IMR-90 (cell line): ENCODE data around the gene FAM120A. TPM values are rescaled to one million over a fixed set of nuclear protein-coding genes. Genes with fewer than 3 reads are reported as not detected.

Source experiments
- ATAC-seq: fragments of 200-7000 bp; cut with Tn5 transposase; 2 replicates; pipeline ENCODE4 v1.9.1; 2020; ENCODE audit warnings: low read depth, mild to moderate bottlenecking, moderate library complexity
- BruUV-seq: library from RNA; stranded (reverse); fragments of 400-500 nt; replicated peaks from 2 replicates; lab custom pipeline; 2021; lab: Mats Ljungman, UMichigan
- CTCF ChIA-PET: fragments of 300-600 bp; formaldehyde crosslinking; extraction: SDS; loops from one replicate; lab custom pipeline; 2021; ENCODE audit warnings: antibody characterized with exemption; lab: Yijun Ruan, JAX
- POLR2A ChIA-PET: fragments of 300-600 bp; sonication (Branson Sonifier 250); formaldehyde crosslinking; loops from one replicate; lab custom pipeline; 2022; ENCODE audit warnings: antibody characterized with exemption; ENCODE audit not compliant: unreplicated experiment; lab: Charles Lee
- DNase-seq: peaks from one replicate; pipeline ENCODE4 v3.0.0; 2013
- H2AFZ ChIP-seq: replicated peaks from 2 replicates; pipeline ENCODE3; 2013; ENCODE audit warnings: low read length, mild to moderate bottlenecking; ENCODE audit not compliant: poor library complexity
- H2AK5ac ChIP-seq: 2 replicates; pipeline ENCODE4 v1.6.1; 2013; ENCODE audit warnings: low read depth, low read length, inconsistent platforms
- H2AK9ac ChIP-seq: replicated peaks from 2 replicates; pipeline ENCODE3; 2013; ENCODE audit warnings: mild to moderate bottlenecking, low read depth, low read length, moderate library complexity; ENCODE audit not compliant: poor library complexity
- H2BK120ac ChIP-seq: 2 replicates; pipeline ENCODE4 v1.6.1; 2013; ENCODE audit warnings: low read depth, low read length, inconsistent platforms
- H2BK15ac ChIP-seq: 3 replicates; pipeline ENCODE4 v1.6.1; 2013; ENCODE audit warnings: low read depth, low read length, inconsistent platforms
- H2BK20ac ChIP-seq: 2 replicates; pipeline ENCODE4 v1.6.1; 2013; ENCODE audit warnings: low read depth, mild to moderate bottlenecking, inconsistent platforms, low read length, moderate library complexity
- H2BK5ac ChIP-seq: 2 replicates; pipeline ENCODE4 v1.6.1; 2013; ENCODE audit warnings: mild to moderate bottlenecking, low read depth, low read length, inconsistent platforms; ENCODE audit not compliant: poor library complexity, severe bottlenecking
- H3K14ac ChIP-seq: replicated peaks from 2 replicates; pipeline ENCODE4 v1.6.1; 2013; ENCODE audit warnings: low read depth, low read length, inconsistent platforms
- H3K18ac ChIP-seq: 2 replicates; pipeline ENCODE4 v1.6.1; 2013; ENCODE audit warnings: low read depth, low read length, control low read depth
- H3K23ac ChIP-seq: 2 replicates; pipeline ENCODE4 v1.6.1; 2013; ENCODE audit warnings: low read depth, low read length, inconsistent platforms
- H3K27ac ChIP-seq: 2 replicates; pipeline ENCODE4 v1.5.1; 2013; ENCODE audit warnings: mild to moderate bottlenecking, control low read depth, low read length; ENCODE audit not compliant: insufficient read depth
- H3K27me3 ChIP-seq: 2 replicates; pipeline ENCODE4 v1.6.1; 2013; ENCODE audit warnings: low read length; ENCODE audit not compliant: control insufficient read depth, insufficient read depth
- H3K36me3 ChIP-seq: 2 replicates; pipeline ENCODE4 v1.6.1; 2013; ENCODE audit warnings: low read length, mixed read lengths; ENCODE audit not compliant: control insufficient read depth, insufficient read depth
- H3K4ac ChIP-seq: 2 replicates; pipeline ENCODE4 v1.6.1; 2013; ENCODE audit warnings: low read depth, low read length, inconsistent platforms
- H3K4me1 ChIP-seq: 2 replicates; pipeline ENCODE4 v1.6.1; 2013; ENCODE audit warnings: low read length, mixed read lengths; ENCODE audit not compliant: control insufficient read depth, insufficient read depth
- H3K4me2 ChIP-seq: 2 replicates; pipeline ENCODE4 v1.6.1; 2013; ENCODE audit warnings: low read depth, mild to moderate bottlenecking, control low read depth, low read length, moderate library complexity
- H3K4me3 ChIP-seq: 2 replicates; pipeline ENCODE4 v1.5.1; 2013; ENCODE audit warnings: low read depth, mild to moderate bottlenecking, control low read depth, low read length, moderate library complexity; ENCODE audit not compliant: insufficient read depth
- H3K56ac ChIP-seq: 2 replicates; pipeline ENCODE4 v1.6.1; 2013; ENCODE audit warnings: low read length, inconsistent platforms; ENCODE audit not compliant: insufficient read depth; ENCODE audit errors: extremely low read depth
- H3K79me1 ChIP-seq, 2 experiments: 2 replicates each; pipeline ENCODE4 v1.6.1; 2013; ENCODE audit warnings: low read length in 2 of 2, inconsistent platforms in 1 of 2, low read depth in 1 of 2
- H3K9ac ChIP-seq: 2 replicates; pipeline ENCODE4 v1.6.1; 2013; ENCODE audit warnings: low read depth, low read length, control low read depth
- H3K9me1 ChIP-seq: 2 replicates; pipeline ENCODE4 v1.6.1; 2013; ENCODE audit warnings: low read length, inconsistent platforms; ENCODE audit not compliant: insufficient read depth
- H3K9me3 ChIP-seq: 2 replicates; pipeline ENCODE4 v1.6.1; 2013; ENCODE audit warnings: low read length; ENCODE audit not compliant: control insufficient read depth, insufficient read depth
- H4K20me1 ChIP-seq: 2 replicates; pipeline ENCODE4 v1.6.1; 2013; ENCODE audit warnings: low read length, inconsistent platforms; ENCODE audit not compliant: insufficient read depth
- H4K5ac ChIP-seq: 2 replicates; pipeline ENCODE4 v1.6.1; 2013; ENCODE audit warnings: mild to moderate bottlenecking, low read depth, low read length, control low read depth
- H4K8ac ChIP-seq, 2 experiments: 2 replicates each; pipeline ENCODE4 v1.6.1; 2013; ENCODE audit warnings: low read depth in 2 of 2, low read length in 2 of 2, control low read depth in 1 of 2, inconsistent platforms in 1 of 2
- H4K91ac ChIP-seq: 2 replicates; pipeline ENCODE4 v1.6.1; 2013; ENCODE audit warnings: low read depth, low read length, inconsistent platforms; ENCODE audit not compliant: insufficient read depth
- BHLHE40 ChIP-seq: fragments of 150-350 bp; IDR thresholded peaks from 2 replicates; pipeline ENCODE4 v1.6.1; 2016; ENCODE audit warnings: mild to moderate bottlenecking, low read depth, low read length
- CHD1 ChIP-seq: IDR thresholded peaks from 2 replicates; pipeline ENCODE4 v1.6.1; 2012; ENCODE audit warnings: low read depth, low read length, improper control_type of control experiment
- CTCF ChIP-seq: conservative IDR thresholded peaks from 2 replicates; pipeline ENCODE4 v1.5.1; 2012; ENCODE audit warnings: mild to moderate bottlenecking, low read depth, low read length, improper control_type of control experiment
- ELK1 ChIP-seq: fragments of 150-350 bp; IDR thresholded peaks from 2 replicates; pipeline ENCODE4 v1.6.1; 2016; ENCODE audit warnings: low read depth, mild to moderate bottlenecking, low read length, moderate library complexity, borderline replicate concordance
- MAFK ChIP-seq: IDR thresholded peaks from 2 replicates; pipeline ENCODE4 v1.6.1; 2012; ENCODE audit warnings: low read depth, low read length, improper control_type of control experiment
- MAZ ChIP-seq: IDR thresholded peaks from 2 replicates; pipeline ENCODE4 v1.6.1; 2012; ENCODE audit warnings: low read depth, mild to moderate bottlenecking, low read length, improper control_type of control experiment, moderate library complexity, borderline replicate concordance
- MXI1 ChIP-seq: IDR thresholded peaks from 2 replicates; pipeline ENCODE4 v1.6.1; 2012; ENCODE audit warnings: low read depth, mild to moderate bottlenecking, low read length, moderate library complexity, borderline replicate concordance
- NFE2L2 ChIP-seq: fragments of 150-350 bp; IDR thresholded peaks from 2 replicates; pipeline ENCODE4 v1.6.1; 2016; ENCODE audit warnings: low read depth, mild to moderate bottlenecking, low read length
- RAD21 ChIP-seq: IDR thresholded peaks from 2 replicates; pipeline ENCODE4 v1.6.1; 2012; ENCODE audit warnings: low read length, improper control_type of control experiment
- RCOR1 ChIP-seq: IDR thresholded peaks from 2 replicates; pipeline ENCODE4 v1.6.1; 2012; ENCODE audit warnings: mild to moderate bottlenecking, low read length, improper control_type of control experiment; ENCODE audit not compliant: insufficient replicate concordance
- RFX5 ChIP-seq: IDR thresholded peaks from 2 replicates; pipeline ENCODE4 v1.8.0; 2012; ENCODE audit warnings: low read depth, mild to moderate bottlenecking, low read length, moderate library complexity
- SMC3 ChIP-seq: fragments of 150-350 bp; IDR thresholded peaks from 2 replicates; pipeline ENCODE4 v1.6.1; 2016; ENCODE audit warnings: low read depth, mild to moderate bottlenecking, antibody characterized with exemption, low read length, moderate library complexity
- USF2 ChIP-seq: fragments of 150-350 bp; IDR thresholded peaks from 2 replicates; pipeline ENCODE4 v1.6.1; 2017; ENCODE audit warnings: mild to moderate bottlenecking, antibody characterized with exemption, low read length, low read depth
- WGBS, 2 experiments: methylation state at CpG; one replicate each; pipeline versions ENCODE4 v1.1.5 to v1.1.7; 2013; ENCODE audit warnings: missing lambda C conversion rate in 2 of 2; ENCODE audit not compliant: insufficient read length in 1 of 2; ENCODE audit errors: extremely low coverage in 2 of 2; 5-methylcytosine and 5-hydroxymethylcytosine counted together
- dilution Hi-C: fragments of 300-500 bp; cut with HindIII; formaldehyde crosslinking; loops from one replicate; pipeline ENCODE4 v1.14.3; 2018; ENCODE audit warnings: low sequenced_read_pairs; ENCODE audit not compliant: unreplicated experiment
- in situ Hi-C: fragments of 300-500 bp; cut with MboI; formaldehyde crosslinking; loops from 3 replicates; pipeline ENCODE4 v1.14.3; 2019; ENCODE audit warnings: low sequenced_read_pairs, inconsistent platforms, mixed read lengths
- intact Hi-C: fragments of 100-400 bp; cut with micrococcal nuclease; formaldehyde crosslinking; loops from 2 replicates; pipeline ENCODE4 v1.10.0; 2022
- polyA plus RNA-seq, 3 experiments: library from polyadenylated mRNA; depleted of rRNA; stranded (reverse); fragments of >200 nt; gene quantifications; 2 replicates each; pipeline ENCODE4 v1.2.3, GENCODE V29; 2012; ENCODE audit warnings: low replicate concordance in 1 of 3
- total RNA-seq: library from RNA; depleted of rRNA; stranded (reverse); fragments of >200 nt; gene quantifications from 2 replicates; pipeline ENCODE4 v1.2.3, GENCODE V29; 2012

FAM120A gene
- total and polyA plus RNA-seq, 2 of the 4 experiments (the other 2 are of a cell fraction) = 61.6 to 75.1 TPM

GRCh38 chr9:93577975-93578682, 126.6 kb downstream of the FAM120A start:
- Histone ChIP-seq H3K9ac (peak overlapping the region; percentile 87), H3K9me3 (no peaks in the 10 kb centered on the region), H3K56ac (no peak overlapping the region), H2BK15ac (no peak overlapping the region), H3K79me1 (peaks cover 34 to 75% of the 10 kb centered on the region in 2 experiments), H3K23ac (peak overlapping the region; percentile 96; the same call in 1 of the 2 replicates), H3K4me3 (peak overlapping the region; percentile 52), H2AK5ac (peak overlapping the region; percentile 84), H4K20me1 (peaks cover 46% of the 10 kb centered on the region), H2BK120ac (no peak overlapping the region), H4K91ac (0 out of 2 replicates have a peak overlapping the region, but pooled peaks have one; percentile 14), H3K4me1 (peaks cover 26% of the 10 kb centered on the region), H3K14ac (peak overlapping the region; percentile 89), H3K9me1 (peaks cover 14% of the 10 kb centered on the region), H4K8ac (peak overlapping the region; percentile 16 to 82; a peak in 2 of 4 replicates), H2BK20ac (no peak overlapping the region), H3K4ac (peak overlapping the region; percentile 72), H3K18ac (no peak overlapping the region), H3K4me2 (peak overlapping the region; percentile 98), H2AFZ (peak overlapping the region; percentile 96), H2AK9ac (peak overlapping the region; percentile 56), H3K27ac (no peak overlapping the region), H3K36me3 (no peaks in the 10 kb centered on the region), H3K27me3 (no peaks in the 10 kb centered on the region), H2BK5ac (no peak overlapping the region), H4K5ac (no peak overlapping the region)
- 27% methylated on average over 2 of the region's 13 CpGs; no CpG with 5 or more reads in 1 of the 2 experiments for WGBS, 2 experiments
- ATAC-seq (no peak), DNase-seq (no peak)
- POLR2A ChIA-PET = interaction anchor here (0.7 kb wide), 1 partner anchor 12 kb away, joined by 3 read pairs; no protein-coding TSS in a partner anchor
- in situ Hi-C loops = no loop called here
- TF ChIP-seq USF2 (no peak), MAZ (no peak), MXI1 (no peak), CHD1 (no peak), ELK1 (no peak), RFX5 (no peak), SMC3 (no peak), RAD21 (no peak), NFE2L2 (no peak), CTCF (no peak), BHLHE40 (no peak), RCOR1 (no peak), MAFK (no peak)
- CTCF ChIA-PET = no interaction called here
- BruUV-seq = TSS peak; percentile 12
- intact Hi-C loops = loop anchor here (5.0 kb wide), 1 partner anchor 89 kb away; no protein-coding TSS in a partner anchor
- dilution Hi-C loops = no loop called here
